NCI-H146 (cell line): ENCODE measurements around the gene SLMAP.
"Not testable (repeated sequence)": the region's sequence is repeated elsewhere in the genome, so short reads cannot be mapped to it uniquely, and the experiment has no call there.

Experiments
- DNase-seq: peaks from one replicate; lab custom pipeline; 2025; lab: John Stamatoyannopoulos, UW

SLMAP gene

GRCh38 chr3:57832900-57833313, 76.8 kb downstream of the SLMAP start:
- DNase-seq = no peak

- no peak for DNase-seq
These were observed 77.7 kb downstream of the SLMAP start for GRCh38 chr3:57833763-57834162.

GRCh38 chr3:57837686-57838085, 81.6 kb downstream of the SLMAP start:
- no peak for DNase-seq

- DNase-seq = no peak
These were observed 82.5 kb downstream of the SLMAP start for GRCh38 chr3:57838627-57839026.

- DNase-seq = no peak
These were observed 84.4 kb downstream of the SLMAP start for GRCh38 chr3:57840473-57840872.

GRCh38 chr3:57841818-57842217, 85.7 kb downstream of the SLMAP start:
- no peak for DNase-seq

- DNase-seq = no peak
These were observed 92.1 kb downstream of the SLMAP start for GRCh38 chr3:57848177-57848738.

- no peak for DNase-seq
These were observed 95.2 kb downstream of the SLMAP start for GRCh38 chr3:57851304-57851703.

GRCh38 chr3:57852896-57853295, 96.8 kb downstream of the SLMAP start:
- no peak for DNase-seq

GRCh38 chr3:57855281-57855680, 99.2 kb downstream of the SLMAP start:
- no peak for DNase-seq

- DNase-seq = no peak
These were observed 99.8 kb downstream of the SLMAP start for GRCh38 chr3:57855943-57856342.

- no peak for DNase-seq
These were observed 100.6 kb downstream of the SLMAP start for GRCh38 chr3:57856675-57857074.

GRCh38 chr3:57862894-57863293, 106.8 kb downstream of the SLMAP start:
- DNase-seq = no peak

- DNase-seq = no peak
These were observed 107.3 kb downstream of the SLMAP start for GRCh38 chr3:57863380-57863779.

GRCh38 chr3:57864853-57865252, 108.7 kb downstream of the SLMAP start:
- no peak for DNase-seq

GRCh38 chr3:57869110-57869509, 113.0 kb downstream of the SLMAP start:
- DNase-seq = not testable (repeated sequence)

- DNase-seq = no peak
These were observed 116.5 kb downstream of the SLMAP start for GRCh38 chr3:57872606-57873005.

- DNase-seq = no peak
These were observed 120.5 kb downstream of the SLMAP start for GRCh38 chr3:57876632-57877031.

- DNase-seq = no peak
These were observed 121.0 kb downstream of the SLMAP start for GRCh38 chr3:57877116-57877515.

- DNase-seq = not testable (repeated sequence)
These were observed 128.3 kb downstream of the SLMAP start for GRCh38 chr3:57884436-57884835.

- no peak for DNase-seq
These were observed 133.7 kb downstream of the SLMAP start for GRCh38 chr3:57889807-57890206.

GRCh38 chr3:57890874-57891273, 134.8 kb downstream of the SLMAP start:
- no peak for DNase-seq

GRCh38 chr3:57892423-57892822, 136.3 kb downstream of the SLMAP start:
- DNase-seq = no peak

GRCh38 chr3:57893156-57893555, 137.0 kb downstream of the SLMAP start:
- no peak for DNase-seq

GRCh38 chr3:57893668-57894067, 137.6 kb downstream of the SLMAP start:
- no peak for DNase-seq
